HG02678 (cell line): ENCODE data around the gene SNX3.

Source experiments
- ATAC-seq: cut with Tn5 transposase; IDR thresholded peaks from one replicate; pipeline ENCODE4 v1.9.1; 2021; ENCODE audit warnings: mild to moderate bottlenecking, moderate library complexity; ENCODE audit not compliant: unreplicated experiment

The SNX3 gene

DNA sequence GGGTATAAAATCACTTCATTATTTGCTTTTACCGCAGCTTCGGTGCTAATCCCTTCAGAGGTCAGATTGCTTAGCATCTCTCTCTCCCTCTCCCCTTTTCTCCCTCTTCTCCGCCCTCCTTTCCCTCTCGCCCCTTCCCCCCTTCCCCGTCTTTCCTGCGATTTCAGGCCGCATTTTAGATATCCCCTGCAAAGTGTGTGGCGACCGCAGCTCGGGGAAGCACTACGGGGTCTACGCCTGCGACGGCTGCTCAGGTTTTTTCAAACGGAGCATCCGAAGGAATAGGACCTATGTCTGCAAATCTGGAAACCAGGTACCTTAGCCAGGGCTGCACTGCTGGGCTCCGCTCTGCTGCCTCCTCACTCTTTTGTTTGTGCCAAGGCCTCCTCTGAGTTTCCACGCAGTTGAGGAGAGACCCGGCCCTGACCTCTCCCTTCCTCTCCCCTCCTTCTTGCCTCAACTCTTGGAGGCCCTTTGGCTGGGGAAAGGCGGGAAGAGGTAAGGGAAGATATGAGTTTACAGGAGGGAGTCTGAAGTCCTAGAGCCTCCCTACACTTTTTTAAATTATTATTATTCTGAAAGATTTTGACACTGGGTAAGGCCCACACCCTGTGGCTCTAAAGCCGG is 89.4 kb downstream of the SNX3 start:
- no peak for ATAC-seq

DNA sequence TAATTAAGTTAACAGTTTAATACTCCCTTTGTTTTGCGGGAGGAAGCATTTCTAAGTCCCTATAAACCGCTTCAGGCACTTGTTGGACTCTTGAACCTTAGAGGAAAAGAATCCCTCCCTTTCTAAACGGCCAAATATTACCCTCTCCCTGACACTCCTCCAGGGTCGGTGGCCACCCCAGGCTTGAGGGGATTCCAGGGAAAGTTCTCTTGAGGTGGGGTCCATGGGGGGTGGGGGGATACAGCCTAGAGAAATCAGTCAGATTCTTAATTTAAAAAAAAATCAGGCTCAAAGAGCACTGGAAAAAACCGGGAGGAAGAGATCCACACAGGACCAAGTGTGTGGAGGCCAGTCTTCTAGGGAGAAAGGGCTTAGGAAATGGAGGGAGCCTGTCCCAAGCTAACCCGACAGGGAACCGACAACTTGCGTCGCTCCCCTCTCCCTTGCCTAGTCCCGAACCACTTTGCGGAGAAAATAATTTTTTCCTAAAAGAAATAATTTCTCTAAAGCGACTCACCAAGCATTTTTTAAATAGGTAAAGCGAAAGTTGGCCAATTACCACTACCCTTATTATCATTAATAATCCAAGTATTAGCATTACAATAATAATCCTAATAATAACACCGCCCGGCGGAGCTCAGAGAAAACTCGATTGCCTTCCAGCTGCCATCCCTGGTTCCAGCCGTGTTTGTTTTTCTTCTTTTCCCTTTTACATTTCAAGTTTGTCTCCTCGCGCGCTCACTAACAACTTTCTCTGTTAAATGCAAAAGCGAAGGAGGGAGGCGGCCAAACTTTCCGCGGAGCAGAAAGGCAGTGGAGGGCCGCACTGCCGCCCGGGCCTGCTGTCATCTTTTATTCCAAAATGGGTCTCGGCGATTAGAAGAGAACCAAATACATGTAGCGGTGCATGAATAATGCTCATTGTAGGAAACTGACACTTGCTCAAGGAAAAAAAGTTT is 90.2 kb downstream of the SNX3 start:
- no peak for ATAC-seq

DNA sequence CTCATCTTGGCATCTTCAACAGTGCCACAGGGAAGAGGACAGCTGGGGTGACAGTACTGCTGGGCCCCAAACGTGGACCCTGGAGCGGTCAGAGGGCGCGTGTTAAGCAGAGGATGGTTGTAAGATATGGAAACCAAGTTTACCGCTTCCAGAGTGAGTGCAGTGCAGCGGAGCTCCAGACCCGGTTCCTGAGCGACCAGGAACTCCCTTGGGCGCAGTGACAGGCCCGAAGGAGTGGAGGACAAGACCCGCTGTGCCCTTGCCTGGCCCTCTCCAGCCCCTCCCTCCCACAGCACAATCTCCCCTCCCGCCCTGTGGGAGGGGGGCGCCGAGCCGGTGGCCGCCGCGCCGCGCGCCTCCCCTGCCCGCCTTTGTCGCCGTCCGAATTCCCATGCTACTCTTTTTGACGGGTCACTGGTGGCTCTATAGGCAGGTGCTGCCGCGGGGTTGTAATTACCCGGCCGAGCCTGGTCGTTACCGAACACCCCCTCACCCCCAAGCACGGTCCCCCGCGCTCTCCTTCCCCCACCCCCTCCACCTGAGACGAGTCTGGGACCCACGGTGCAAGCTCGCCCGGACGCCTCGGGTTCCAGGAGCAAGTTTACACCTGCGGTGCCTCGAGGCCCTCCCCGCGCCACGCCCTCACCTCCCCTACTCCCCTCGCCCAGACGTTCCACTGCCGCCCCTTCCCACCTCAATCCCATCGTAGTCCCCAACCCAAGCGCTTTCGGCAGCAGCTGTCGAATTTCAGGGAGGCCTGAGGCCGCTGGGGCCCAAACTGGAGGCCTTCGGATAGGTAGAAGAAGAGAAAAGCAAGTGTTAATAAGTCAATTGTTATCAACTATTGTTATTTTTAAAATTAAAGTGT is 91.1 kb downstream of the SNX3 start:
- ATAC-seq: no peak

DNA sequence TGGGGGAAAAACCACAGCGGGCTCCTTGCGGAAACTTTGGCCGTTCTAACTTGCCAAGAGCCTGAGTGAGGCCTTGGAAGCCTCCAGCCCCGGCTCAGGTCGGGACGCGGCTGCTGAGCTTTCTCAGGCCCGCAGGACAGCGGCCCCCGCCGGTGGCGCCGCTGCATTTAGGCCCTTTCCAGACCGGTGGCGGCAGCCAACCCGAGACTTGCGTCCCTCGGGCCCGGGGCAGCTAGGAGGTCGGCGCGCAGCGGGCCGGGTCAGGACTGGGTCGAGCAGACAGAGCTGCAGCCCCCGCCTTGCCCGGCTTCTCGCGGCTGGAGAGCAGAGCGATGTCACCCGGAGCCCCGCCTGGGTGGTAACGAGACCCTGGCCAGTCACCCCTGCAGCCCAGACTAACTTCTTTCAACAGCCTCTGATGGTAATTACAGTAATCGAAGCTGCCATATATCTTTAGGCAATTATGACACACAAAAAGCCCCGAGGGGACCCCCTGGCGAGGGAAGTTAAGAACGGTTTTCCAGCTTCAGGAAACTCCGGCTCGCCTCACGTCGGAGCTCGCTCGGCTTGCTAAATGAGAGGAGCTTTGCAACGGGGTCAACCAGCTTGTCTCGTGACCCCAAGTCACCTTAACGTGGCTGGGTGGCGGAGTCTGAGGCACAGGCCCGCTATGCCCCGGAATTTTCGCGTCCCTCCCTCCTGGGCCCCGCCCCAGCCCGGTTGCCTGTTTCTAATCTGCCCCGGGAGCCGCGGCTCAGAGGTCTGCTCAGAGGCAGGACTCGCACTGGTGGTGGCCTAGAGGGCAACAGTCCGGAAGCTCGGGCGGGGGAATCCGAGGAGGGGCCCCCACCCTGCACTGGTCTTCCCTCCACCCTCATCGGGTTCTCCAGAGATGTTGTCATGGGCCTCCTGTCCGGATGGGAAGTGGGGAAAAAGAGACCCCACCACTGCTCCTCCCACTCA is 92.1 kb downstream of the SNX3 start:
- no peak for ATAC-seq

GRCh38 chr6:108168090-108168463 is 92.8 kb downstream of the SNX3 start:
- ATAC-seq: no peak

DNA sequence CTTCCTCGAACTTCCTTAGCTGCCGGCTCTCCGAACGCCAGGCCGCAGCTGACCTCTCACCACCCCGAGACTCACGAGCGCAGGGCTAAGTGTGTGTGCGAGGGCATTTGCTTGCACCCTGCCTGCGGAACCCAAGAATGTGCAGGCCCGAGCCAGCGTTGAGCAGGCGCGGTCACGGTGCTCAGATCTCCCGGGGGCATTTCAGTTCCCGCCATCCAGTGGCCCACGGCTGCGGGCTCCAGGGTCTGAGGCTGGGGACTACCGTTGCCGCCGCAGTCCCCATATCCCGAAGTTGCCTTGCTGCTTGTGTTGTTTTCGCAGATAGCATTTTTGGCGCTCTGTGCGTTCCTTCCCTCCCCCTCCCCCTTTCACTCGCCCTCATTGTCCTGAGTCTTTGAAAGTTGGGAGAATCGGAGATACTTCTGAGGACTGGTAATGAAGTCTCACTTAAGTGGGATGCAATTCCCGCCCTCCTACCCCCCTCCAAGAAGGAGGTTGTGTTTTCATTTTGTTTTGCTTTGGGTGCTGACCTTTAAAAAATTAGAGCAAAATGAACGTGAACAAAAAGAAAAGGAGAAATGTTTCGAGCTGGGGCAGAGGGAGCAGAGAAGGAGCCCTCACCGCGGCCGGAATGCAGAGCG is 93.3 kb downstream of the SNX3 start:
- no peak for ATAC-seq

DNA sequence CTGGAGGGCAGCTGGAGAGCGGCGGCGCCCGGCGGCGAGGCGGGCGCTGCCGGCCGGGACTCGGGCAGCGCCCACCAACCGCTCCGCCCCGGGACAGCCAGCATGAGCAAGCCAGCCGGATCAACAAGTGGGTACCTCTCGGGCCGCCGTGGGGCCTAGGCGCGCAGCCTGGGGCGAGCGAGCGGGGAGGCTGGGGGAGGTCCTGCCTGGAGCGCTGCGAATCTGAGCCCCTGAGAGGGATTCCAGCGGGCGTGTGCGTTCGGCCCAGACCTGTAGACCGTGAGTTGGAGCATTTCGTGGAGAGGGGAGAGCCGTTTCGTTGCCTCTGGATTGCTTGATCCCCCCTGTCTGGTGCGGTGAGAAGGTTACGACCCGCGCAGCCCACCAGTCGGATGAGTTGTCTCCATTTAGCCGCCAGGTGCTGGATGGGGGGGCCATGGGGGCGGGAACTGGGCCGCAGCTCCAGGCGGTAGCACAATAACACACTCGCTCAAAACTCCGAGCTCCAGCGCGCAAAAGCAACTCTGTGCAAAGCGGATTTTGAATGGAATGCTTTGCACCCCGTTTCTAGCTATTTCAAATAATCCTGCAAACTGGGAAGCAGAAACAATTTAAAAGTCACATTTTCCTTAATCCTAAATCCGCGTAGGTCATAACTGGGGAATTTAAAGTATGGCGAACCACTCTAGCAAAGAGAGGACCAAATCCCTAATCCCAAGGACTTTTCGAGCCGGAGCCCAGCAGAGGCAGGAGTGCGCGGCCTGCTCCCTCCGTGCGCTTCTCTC is 94.0 kb downstream of the SNX3 start:
- no peak for ATAC-seq

DNA sequence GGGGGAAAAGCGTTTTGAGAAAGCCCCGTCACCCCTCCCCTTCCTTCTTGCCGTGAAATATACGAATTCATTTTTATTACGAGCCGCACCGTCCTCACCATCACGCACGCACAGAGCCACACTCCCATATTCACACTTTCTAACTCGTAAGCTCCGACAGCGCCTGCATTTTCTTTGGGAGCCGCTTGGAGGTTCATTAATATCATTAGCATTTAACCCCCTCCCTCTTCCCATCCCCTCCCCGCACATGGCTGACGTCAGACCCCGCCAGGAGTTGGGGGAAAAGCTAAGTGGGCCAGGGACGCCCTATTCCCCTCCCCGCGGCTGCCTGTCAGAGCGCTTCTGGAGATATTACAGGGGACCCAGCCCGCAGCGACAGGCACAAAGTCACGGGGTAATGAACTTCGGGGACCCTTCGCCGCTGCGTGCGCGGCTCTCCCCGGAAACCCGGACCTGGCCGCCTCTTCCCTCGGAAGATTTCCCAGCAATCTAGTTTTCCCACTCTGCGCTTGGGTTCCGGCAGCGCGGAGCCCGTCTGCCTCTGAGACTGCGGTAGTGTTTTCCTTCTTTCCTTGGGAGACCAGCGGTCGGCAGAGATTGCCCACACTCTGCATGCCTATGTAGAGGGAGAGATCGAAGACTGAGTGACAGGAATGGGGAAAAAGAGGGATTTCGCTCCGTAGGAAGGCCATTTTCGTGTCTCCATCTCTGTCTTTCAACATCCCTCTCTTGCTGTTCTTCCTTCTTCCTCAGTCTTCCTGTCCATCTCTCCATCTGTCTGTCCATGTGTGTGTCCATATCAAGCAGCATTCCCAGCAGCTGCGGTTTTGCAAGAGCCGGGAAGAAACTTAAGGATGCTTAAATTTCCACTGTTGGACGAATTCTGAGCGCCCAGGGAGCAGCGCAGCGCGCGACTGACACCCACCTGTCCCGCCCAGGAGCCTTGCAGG is 94.9 kb downstream of the SNX3 start, which contains the start of gene NR2E1:
TSS of gene NR2E1 (plus strand) at position 309 of the 950 bp plus-strand sequence. CDS start 744 bp downstream, outside the sequence.
- no peak for ATAC-seq

DNA sequence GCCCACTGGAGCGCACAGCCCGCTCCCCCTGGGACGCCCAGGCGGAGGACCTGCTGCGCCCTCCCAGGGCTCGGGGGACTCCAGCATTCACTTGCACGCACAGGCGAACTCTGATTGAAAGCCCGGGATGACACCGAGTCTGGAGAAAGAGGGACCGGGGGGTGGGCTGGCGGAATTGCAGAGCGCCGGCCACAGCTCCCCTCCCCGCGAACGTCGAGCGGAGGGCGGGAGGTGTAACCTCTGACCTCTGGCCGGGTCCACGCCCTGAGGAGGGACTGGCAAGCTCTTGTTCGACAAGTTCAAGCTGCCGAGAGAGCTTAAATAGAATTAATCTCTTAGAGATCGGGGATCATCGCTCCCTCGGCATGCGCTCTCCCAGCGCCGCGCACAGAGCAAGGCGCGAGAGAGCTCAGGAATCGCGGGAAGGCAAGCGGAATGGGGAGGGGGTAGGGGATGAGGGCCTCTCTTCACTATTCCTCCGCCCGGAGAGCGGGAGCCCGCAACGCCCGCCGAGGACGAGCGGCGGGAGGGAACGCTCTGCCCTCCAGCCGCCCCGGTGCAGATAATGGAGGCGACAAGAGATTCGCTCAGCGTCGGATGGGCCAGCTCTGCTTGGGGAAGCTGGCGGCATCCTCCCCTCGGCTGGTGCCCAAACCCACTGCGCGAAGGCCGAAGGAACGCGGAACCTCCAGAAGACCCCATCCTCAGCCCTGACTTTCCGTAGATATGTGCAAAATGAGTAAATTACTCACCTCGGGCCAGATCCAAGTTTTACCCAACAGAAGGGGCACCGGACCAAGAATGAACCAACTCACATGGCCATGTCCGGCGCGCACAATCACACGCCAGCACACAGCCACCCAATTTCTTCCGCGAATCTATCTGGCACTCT is 95.8 kb downstream of the SNX3 start:
- no peak for ATAC-seq

DNA sequence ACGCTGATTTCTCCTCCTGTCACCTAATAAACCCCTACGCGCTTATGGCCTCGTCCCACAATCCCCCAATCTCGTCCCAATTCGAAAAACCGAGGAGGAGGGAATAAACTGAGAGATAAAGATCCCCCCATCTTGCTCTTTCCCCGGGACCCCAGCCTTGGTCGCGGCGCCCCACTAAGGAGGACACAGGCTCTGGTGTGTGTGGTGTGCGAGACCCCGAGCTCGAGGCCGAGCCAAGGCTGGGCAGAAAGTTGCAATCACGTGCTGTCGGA is 96.4 kb downstream of the SNX3 start:
- no peak for ATAC-seq

DNA sequence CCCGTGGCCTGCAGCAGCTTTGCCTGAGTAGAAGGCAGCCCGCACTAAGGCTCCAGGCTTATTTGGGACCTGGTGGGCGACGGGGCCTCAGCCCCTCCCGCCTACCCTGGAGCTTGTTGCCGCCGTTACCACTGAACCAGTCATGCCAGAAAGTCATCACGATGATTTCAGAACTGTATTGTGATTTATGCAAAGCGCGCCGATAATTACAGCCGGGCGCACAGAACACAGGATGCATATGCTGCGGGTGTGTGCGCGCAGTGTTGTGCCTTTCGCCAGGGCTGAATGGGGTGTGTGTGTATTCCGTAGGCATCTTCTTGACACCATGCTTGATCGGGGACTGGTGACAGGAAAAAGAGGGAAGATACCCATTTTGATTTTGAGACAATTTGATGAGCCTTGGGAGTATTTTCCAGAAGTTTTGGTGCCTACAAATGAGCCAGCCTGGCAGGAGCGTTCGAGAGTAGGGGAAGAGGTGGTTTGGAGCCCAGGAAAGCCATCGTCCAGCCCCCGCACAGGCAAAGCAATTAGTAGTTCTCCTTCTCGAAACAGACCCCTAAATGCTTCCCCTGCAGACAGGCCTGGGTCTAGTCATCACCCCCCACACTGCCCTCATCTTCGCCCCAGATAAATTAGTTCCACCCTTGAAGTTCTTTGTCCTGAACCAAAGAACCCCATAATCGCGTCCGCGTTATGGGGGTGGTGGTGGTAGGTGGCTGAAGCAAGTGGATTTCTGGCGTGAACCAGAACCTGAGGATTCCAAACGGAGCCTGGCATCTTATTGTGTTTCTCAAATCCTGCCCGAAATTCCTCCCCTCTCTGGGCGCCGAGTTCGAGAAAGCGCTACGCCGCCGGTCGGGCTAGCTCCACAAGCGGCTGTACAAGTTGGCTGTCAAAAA is 96.9 kb downstream of the SNX3 start:
- ATAC-seq: no peak

GRCh38 chr6:108163267-108163643 is 97.6 kb downstream of the SNX3 start:
- ATAC-seq: no peak

DNA sequence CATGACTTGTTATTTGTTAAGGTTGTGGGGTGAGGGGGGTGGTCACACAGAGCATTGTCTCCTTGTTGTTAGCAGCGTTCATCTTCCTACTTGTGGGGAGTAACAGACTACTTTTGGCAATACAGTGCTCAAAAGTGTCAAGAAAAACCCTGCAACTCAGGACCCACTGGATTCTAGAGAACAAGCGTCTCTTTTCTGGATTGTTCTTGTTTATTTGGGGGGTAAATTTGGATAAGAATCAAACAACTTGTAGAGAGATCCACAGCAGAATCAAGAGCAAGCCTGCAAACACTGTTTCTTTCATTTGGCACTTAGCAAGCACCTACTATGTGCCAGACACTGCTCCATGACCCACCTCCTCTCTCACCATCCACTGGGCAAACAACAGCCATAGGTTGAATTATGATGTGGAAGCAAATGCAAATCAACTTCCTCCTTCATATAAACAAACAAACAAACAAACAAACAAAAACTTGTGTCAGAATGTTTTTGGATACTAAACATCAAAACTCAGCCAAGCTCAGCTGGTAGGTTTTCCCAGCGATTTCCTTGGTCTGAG is 99.0 kb downstream of the SNX3 start:
- ATAC-seq: no peak
